Keratinocyte (primary cell): ENCODE data around the gene PDIA2.

Experiments used
- EZH2 ChIP-seq: IDR thresholded peaks from one replicate; pipeline ENCODE4 v1.6.1; 2012; ENCODE audit warnings: inconsistent platforms, mild to moderate bottlenecking, low read length, moderate library complexity
- TF ChIP-seq, protein P1 (sequence below), 3 experiments: IDR thresholded peaks in 1 of 3; conservative IDR thresholded peaks in 1 of 3; optimal IDR thresholded peaks in 1 of 3; 2 replicates in 2 of 3; 3 replicates in 1 of 3; pipeline versions ENCODE3 to v1.5.1; 2011; ENCODE audit warnings: low read length in 3 of 3, mild to moderate bottlenecking in 3 of 3, moderate library complexity in 2 of 3, control low read depth in 1 of 3, inconsistent platforms in 1 of 3; ENCODE audit not compliant: insufficient read depth in 2 of 3; ENCODE audit errors: extremely low read depth in 1 of 3

DNA sequence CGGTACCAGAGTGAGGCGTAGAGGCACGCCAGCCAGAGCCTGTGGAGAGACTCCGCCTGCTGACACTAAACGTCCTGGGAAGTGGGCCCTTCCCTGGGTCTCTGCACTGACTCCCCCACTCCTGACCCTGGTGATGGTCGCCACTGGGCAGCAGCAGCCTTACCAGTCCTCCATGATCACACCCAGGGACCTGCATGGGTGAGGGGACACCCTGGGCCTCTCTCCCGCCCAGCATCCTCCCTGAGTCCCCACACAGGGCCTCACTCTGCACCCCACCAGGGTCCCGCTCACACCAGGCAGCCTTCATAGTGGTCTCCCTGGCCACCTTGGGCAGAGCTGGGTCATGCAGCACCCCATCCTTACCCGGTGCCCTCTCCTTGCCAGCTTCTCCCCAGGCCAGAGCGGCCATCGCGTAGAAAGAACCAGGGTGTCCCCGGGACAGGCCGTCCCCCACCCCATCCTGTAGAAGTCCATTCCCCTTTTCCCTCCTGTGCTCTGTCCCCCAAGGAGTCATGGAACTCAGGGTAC lies 17.9 kb upstream of the PDIA2 start:
- TF ChIP-seq, protein P1, sequence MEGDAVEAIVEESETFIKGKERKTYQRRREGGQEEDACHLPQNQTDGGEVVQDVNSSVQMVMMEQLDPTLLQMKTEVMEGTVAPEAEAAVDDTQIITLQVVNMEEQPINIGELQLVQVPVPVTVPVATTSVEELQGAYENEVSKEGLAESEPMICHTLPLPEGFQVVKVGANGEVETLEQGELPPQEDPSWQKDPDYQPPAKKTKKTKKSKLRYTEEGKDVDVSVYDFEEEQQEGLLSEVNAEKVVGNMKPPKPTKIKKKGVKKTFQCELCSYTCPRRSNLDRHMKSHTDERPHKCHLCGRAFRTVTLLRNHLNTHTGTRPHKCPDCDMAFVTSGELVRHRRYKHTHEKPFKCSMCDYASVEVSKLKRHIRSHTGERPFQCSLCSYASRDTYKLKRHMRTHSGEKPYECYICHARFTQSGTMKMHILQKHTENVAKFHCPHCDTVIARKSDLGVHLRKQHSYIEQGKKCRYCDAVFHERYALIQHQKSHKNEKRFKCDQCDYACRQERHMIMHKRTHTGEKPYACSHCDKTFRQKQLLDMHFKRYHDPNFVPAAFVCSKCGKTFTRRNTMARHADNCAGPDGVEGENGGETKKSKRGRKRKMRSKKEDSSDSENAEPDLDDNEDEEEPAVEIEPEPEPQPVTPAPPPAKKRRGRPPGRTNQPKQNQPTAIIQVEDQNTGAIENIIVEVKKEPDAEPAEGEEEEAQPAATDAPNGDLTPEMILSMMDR (optimal IDR thresholded peaks at IDR 0.05 in 1 of 3, IDR thresholded peaks at IDR 0.05 in 1 of 3, conservative IDR thresholded peaks at IDR 0.05 in 1 of 3; ENCODE audit: extremely low read depth in 1 of 3, insufficient read depth in 2 of 3, low read length in 3 of 3) = no peak
- no peak for TF ChIP-seq EZH2
